MG63 (cell line): ENCODE measurements around the gene CRYBB3. TPM values are rescaled to one million over a fixed set of nuclear protein-coding genes. Genes with fewer than 3 reads are reported as not detected.
A peak's percentile ranks its signal among the peaks of the same experiment; 100 is the strongest.
"Not testable (repeated sequence)": the region's sequence is repeated elsewhere in the genome, so short reads cannot be mapped to it uniquely, and the experiment has no call there.

Experiments used
- DNase-seq: peaks from one replicate; pipeline ENCODE4 v3.0.0-alpha.2; 2020
- H3K27me3 ChIP-seq: fragments of 250-450 bp; sonication (Bioruptor Pico); 2 replicates; pipeline ENCODE4 v1.5.1; 2020; ENCODE audit warnings: mild to moderate bottlenecking, moderate library complexity
- H3K36me3 ChIP-seq: fragments of 250-450 bp; sonication (Bioruptor Pico); 2 replicates; pipeline ENCODE4 v1.5.1; 2020; ENCODE audit warnings: mild to moderate bottlenecking, moderate library complexity
- H3K4me3 ChIP-seq: fragments of 250-450 bp; sonication (Bioruptor Pico); 2 replicates; pipeline ENCODE4 v1.5.1; 2020; ENCODE audit warnings: mild to moderate bottlenecking, moderate library complexity
- H3K9me3 ChIP-seq: fragments of 250-450 bp; sonication (Bioruptor Pico); 2 replicates; pipeline ENCODE4 v1.5.1; 2020; ENCODE audit warnings: mild to moderate bottlenecking, moderate library complexity
- total RNA-seq: library from RNA; depleted of rRNA; stranded (reverse); fragments of >200 nt; shearing (Covaris generic); gene quantifications from 2 replicates; pipeline ENCODE4 v1.2.3, GENCODE V29; 2014; ENCODE audit warnings: low replicate concordance

The CRYBB3 gene
- total RNA-seq, 1 experiment from 2014 or later, result not detected

- DNase-seq, result no peak
- peaks cover 2% of the 10 kb centered on the region for H3K36me3 ChIP-seq
- no peaks in the 10 kb centered on the region for H3K9me3 ChIP-seq
- H3K27me3 ChIP-seq, result no peaks in the 10 kb centered on the region
- no peak overlapping the region for H3K4me3 ChIP-seq
Observed at GRCh38 chr22:25192406-25192805, 7.3 kb upstream of the CRYBB3 start.

- no peak for DNase-seq
Observed at GRCh38 chr22:25193130-25193529, 6.5 kb upstream of the CRYBB3 start.

GRCh38 chr22:25193548-25193947 lies 6.1 kb upstream of the CRYBB3 start:
- Histone ChIP-seq H3K36me3 (peaks cover 2% of the 10 kb centered on the region), H3K27me3 (no peaks in the 10 kb centered on the region), H3K4me3 (no peak overlapping the region), H3K9me3 (no peaks in the 10 kb centered on the region)
- DNase-seq, result no peak

More at GRCh38 chr22:25193130-25193529, 6.5 kb upstream of the CRYBB3 start:
- no peaks in the 10 kb centered on the region for H3K27me3 ChIP-seq
- no peaks in the 10 kb centered on the region for H3K9me3 ChIP-seq
- peaks cover 2% of the 10 kb centered on the region for H3K36me3 ChIP-seq
- no peak overlapping the region for H3K4me3 ChIP-seq

- peaks cover 2% of the 10 kb centered on the region for H3K36me3 ChIP-seq
- DNase-seq, result no peak
- no peak overlapping the region for H3K4me3 ChIP-seq
- H3K9me3 ChIP-seq, result no peaks in the 10 kb centered on the region
- no peaks in the 10 kb centered on the region for H3K27me3 ChIP-seq
Observed at GRCh38 chr22:25196326-25196725, 3.3 kb upstream of the CRYBB3 start.

GRCh38 chr22:25197340-25197739 lies 2.3 kb upstream of the CRYBB3 start:
- no peak for DNase-seq

GRCh38 chr22:25200967-25201366 lies 1.3 kb downstream of the CRYBB3 start:
- Histone ChIP-seq H3K4me3 (no peak overlapping the region), H3K9me3 (no peaks in the 10 kb centered on the region), H3K36me3 (no peaks in the 10 kb centered on the region), H3K27me3 (no peaks in the 10 kb centered on the region)
- no peak for DNase-seq

More at GRCh38 chr22:25197340-25197739, 2.3 kb upstream of the CRYBB3 start:
- Histone ChIP-seq H3K27me3 (no peaks in the 10 kb centered on the region), H3K4me3 (no peak overlapping the region), H3K36me3 (peaks cover 2% of the 10 kb centered on the region), H3K9me3 (no peaks in the 10 kb centered on the region)

- no peaks in the 10 kb centered on the region for H3K36me3 ChIP-seq
- H3K4me3 ChIP-seq, result no peak overlapping the region
- no peaks in the 10 kb centered on the region for H3K27me3 ChIP-seq
- no peak for DNase-seq
- H3K9me3 ChIP-seq, result no peaks in the 10 kb centered on the region
Observed at GRCh38 chr22:25201557-25202273, 2.1 kb downstream of the CRYBB3 start.

GRCh38 chr22:25202290-25202921 lies 2.7 kb downstream of the CRYBB3 start:
- no peaks in the 10 kb centered on the region for H3K9me3 ChIP-seq
- no peak overlapping the region for H3K4me3 ChIP-seq
- H3K36me3 ChIP-seq, result no peaks in the 10 kb centered on the region
- DNase-seq, result peak; percentile 37
- H3K27me3 ChIP-seq, result no peaks in the 10 kb centered on the region

- DNase-seq, result no peak
- no peaks in the 10 kb centered on the region for H3K9me3 ChIP-seq
- no peak overlapping the region for H3K4me3 ChIP-seq
- no peaks in the 10 kb centered on the region for H3K36me3 ChIP-seq
- no peaks in the 10 kb centered on the region for H3K27me3 ChIP-seq
Observed at GRCh38 chr22:25203082-25203481, 3.4 kb downstream of the CRYBB3 start.

GRCh38 chr22:25204547-25204946 lies 4.9 kb downstream of the CRYBB3 start:
- not testable (repeated sequence) for H3K4me3 ChIP-seq, DNase-seq, H3K27me3 ChIP-seq, H3K9me3 ChIP-seq, H3K36me3 ChIP-seq

GRCh38 chr22:25205847-25206246 lies 6.2 kb downstream of the CRYBB3 start:
- no peak for DNase-seq
- Histone ChIP-seq H3K9me3 (no peaks in the 10 kb centered on the region), H3K4me3 (no peak overlapping the region), H3K27me3 (no peaks in the 10 kb centered on the region), H3K36me3 (no peaks in the 10 kb centered on the region)

- no peaks in the 10 kb centered on the region for H3K9me3 ChIP-seq
- no peaks in the 10 kb centered on the region for H3K27me3 ChIP-seq
- DNase-seq, result no peak
- H3K4me3 ChIP-seq, result no peak overlapping the region
- H3K36me3 ChIP-seq, result no peaks in the 10 kb centered on the region
Observed at GRCh38 chr22:25206998-25207397, 7.3 kb downstream of the CRYBB3 start.

GRCh38 chr22:25207553-25208157 lies 8.0 kb downstream of the CRYBB3 start:
- Histone ChIP-seq H3K36me3 (no peaks in the 10 kb centered on the region), H3K27me3 (no peaks in the 10 kb centered on the region), H3K9me3 (no peaks in the 10 kb centered on the region), H3K4me3 (no peak overlapping the region)
- no peak for DNase-seq

GRCh38 chr22:25208328-25208727 lies 8.7 kb downstream of the CRYBB3 start:
- H3K36me3 ChIP-seq, result no peaks in the 10 kb centered on the region
- no peaks in the 10 kb centered on the region for H3K9me3 ChIP-seq
- no peak for DNase-seq
- H3K27me3 ChIP-seq, result no peaks in the 10 kb centered on the region
- H3K4me3 ChIP-seq, result no peak overlapping the region

GRCh38 chr22:25208743-25209505 lies 9.3 kb downstream of the CRYBB3 start:
- H3K27me3 ChIP-seq, result no peaks in the 10 kb centered on the region
- no peak for DNase-seq
- no peaks in the 10 kb centered on the region for H3K36me3 ChIP-seq
- no peaks in the 10 kb centered on the region for H3K9me3 ChIP-seq
- H3K4me3 ChIP-seq, result no peak overlapping the region

- Histone ChIP-seq H3K9me3 (no peaks in the 10 kb centered on the region), H3K4me3 (no peak overlapping the region), H3K27me3 (no peaks in the 10 kb centered on the region), H3K36me3 (no peaks in the 10 kb centered on the region)
- peak; percentile 91 for DNase-seq
Observed at GRCh38 chr22:25210793-25211192, 11.1 kb downstream of the CRYBB3 start.

- Histone ChIP-seq H3K36me3 (no peaks in the 10 kb centered on the region), H3K4me3 (no peak overlapping the region), H3K27me3 (no peaks in the 10 kb centered on the region), H3K9me3 (no peaks in the 10 kb centered on the region)
- DNase-seq, result no peak
Observed at GRCh38 chr22:25212337-25212736, 12.7 kb downstream of the CRYBB3 start.
